Activated CD4-positive, CD25-positive, alpha-beta regulatory T cell treated with anti-CD3 and anti-CD28 coated beads, Interleukin-2, amount 50 U/mL, for 16 hours (primary cell): ENCODE measurements around the gene CCNA2.
A peak's percentile ranks its signal among the peaks of the same experiment; 100 is the strongest.

Source experiments
- DNase-seq: peaks from one replicate; pipeline ENCODE4 v3.0.0-alpha.2; 2020; ENCODE audit warnings: low read depth, low spot score

Gene CCNA2

DNA sequence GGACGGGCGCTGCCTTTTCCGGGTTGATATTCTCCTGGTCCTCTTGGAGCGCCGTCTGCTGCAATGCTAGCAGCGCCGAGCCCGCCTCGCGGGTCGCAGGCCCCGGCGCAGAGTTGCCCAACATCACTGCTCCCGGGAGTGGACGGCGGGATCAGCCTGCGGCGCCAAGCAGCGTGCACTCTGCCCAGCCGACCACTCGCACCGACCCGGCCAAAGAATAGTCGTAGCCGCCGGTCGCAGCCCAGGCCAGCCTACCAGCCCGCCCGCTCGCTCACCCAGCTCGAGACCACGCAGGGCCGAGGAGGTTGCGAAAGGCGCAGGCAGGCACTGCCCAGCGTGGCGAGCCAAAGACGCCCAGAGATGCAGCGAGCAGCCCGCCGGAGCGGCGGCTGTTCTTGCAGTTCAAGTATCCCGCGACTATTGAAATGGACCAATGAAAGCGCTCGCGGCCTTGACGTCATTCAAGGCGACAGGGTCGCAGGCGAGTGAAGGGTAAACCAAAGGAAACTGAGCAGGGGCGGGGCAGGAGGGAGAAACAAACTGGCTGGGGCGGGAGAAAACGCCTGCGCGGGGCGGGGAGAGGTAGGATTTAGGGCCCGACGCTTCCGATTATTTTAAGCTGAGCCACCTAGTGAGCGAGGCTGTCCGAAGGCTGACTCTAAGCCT, at the start of gene CCNA2:
TSS of gene CCNA2 (minus strand) at position 379 of the 666 bp plus-strand sequence. CDS start at position 124, 255 bp downstream.
- peak; percentile 94 for DNase-seq

DNA sequence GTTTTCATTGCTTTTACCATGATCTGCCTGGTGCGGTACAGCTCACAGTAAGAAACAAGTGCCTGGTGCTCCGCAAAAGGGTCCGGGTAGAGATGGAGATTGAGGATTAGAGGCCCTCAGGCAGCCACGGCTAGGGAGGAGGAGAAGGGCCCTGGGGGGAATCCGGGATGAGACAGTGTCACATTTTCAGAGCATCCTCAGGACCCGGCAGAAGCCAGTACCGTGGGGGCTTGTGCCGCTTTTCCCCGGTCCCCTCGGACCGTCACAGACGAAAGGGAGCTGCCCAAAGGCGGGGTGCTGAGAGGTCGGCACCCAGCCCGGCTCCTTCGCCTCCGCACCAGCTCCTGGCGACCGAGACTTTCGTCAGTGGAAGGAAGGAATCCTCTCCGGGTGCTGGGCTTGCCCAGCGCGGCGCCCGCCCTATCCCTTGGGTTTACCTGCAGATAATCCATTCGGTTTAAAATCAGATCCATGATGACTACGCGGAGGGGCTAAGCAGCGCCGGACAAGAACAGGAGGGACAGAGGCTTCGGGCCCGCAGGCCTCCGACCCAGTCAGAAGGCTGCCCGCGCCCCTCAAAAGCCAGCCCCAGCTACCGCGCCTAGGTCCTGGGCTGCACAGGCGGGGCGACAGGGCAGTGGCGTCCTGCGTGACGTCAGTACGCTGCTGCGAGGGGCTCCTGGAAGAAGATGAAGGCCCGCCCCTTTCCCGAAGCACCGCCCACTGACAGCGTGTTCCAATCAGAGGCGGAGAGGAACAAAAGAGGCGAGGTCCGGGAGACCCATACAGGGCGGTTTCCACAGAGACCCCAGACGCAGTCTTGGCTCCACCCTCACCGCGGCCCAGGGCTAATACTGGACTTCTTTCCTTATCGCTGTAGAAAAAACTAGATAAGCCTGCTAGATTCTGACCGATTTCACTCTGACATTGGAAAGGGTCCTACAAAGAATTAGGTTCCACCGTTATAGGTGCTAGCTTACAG, 46.4 kb upstream of the CCNA2 start, which contains the start of gene BBS7:
TSS of gene BBS7 (minus strand) at position 634 of the 982 bp plus-strand sequence. CDS start at position 473, 161 bp downstream.
- peak; percentile 88 for DNase-seq

DNA sequence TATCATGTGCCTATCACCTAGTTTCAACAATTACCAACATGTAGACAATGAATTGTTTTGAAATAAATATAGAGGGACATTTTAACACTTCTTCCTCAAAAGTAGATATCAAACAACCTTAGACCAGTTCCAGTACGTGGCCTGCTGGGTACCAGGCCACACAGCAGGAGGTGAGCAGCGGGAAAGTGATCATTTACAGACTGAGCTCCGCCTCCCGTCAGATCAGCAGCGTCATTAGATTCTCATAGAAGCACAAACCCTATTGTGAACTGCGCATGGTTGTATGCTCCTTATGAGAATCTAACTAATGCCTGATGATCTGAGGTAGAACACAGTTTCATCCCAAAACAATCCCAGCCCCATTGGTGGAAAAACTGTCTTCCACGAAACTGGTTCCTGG, 40.1 kb upstream of the CCNA2 start:
- DNase-seq: no peak

DNA sequence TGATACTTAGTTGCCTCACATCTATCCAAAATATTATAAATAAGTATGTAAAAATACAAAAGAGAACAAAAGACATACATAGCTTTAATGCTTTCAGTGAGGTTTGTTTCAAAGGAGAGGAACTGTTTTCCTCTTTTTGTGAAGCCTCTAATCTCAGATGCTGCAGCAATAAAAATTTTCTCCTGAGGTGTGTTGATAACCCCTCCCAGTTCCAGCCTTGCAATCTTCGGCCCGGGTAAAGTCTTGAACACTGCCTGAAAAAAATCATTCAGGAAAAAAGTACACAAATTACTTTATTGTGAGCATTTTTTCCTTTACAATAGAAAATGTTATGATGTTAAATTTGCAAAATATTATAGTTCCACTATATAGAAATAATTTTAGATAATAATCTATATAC, 37.7 kb upstream of the CCNA2 start:
- DNase-seq: no peak

DNA sequence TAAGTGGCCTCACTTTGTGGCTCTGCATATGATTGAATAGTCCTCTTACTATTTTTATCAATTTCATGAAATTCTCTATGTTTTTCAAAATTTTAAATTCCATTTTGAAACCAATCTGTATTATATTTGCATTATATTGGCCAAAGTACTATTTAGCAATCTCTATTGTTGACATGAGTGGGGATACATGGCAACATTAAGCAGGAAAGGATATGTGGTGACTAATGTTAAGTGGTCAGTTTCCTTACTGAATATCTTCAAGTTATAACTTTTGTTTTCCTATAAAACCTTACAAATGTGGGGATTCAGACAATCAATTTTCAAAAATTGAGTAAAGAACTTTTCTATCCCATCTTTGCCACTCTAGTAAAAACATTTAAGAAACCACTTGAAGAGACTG, 36.4 kb upstream of the CCNA2 start:
- no peak for DNase-seq

DNA sequence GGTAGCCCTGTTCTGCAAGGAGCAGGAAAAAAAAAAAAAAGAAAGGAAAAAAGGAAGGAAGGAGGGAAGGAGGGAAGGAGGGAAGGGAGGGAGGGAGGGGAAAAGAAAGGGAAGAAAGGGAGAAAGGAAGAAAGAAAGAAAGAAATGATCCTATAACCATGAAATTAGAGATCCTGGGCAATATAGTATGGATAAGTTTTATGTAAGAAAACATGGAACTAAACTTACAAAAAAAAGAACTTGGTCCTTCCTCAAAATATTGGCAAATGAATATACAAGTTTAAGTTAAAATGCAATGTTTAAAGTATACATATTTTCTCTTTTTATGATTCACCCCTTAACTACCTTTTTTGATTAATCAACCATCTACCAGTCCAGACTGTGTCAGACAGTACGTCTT, 27.7 kb upstream of the CCNA2 start:
- DNase-seq: no peak

DNA sequence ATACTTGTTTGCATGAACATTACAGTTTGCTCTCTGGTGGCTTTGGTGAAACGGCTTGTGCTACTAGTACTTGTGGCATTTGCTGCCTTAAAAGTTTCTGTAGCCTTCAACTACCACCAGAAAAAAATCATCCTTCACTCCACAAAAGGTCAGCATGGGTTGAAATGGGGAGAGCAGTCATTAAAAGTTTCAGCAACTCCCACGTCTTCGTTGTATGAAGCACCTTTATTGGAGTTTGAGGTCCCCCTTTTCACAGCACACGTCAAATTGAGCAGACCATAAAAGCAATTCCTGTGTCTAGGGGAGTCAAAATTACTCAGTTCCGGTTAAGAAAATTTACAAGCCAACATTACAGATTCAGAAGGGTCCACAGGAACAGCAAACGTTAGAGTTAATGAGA, 23.0 kb upstream of the CCNA2 start:
- no peak for DNase-seq

DNA sequence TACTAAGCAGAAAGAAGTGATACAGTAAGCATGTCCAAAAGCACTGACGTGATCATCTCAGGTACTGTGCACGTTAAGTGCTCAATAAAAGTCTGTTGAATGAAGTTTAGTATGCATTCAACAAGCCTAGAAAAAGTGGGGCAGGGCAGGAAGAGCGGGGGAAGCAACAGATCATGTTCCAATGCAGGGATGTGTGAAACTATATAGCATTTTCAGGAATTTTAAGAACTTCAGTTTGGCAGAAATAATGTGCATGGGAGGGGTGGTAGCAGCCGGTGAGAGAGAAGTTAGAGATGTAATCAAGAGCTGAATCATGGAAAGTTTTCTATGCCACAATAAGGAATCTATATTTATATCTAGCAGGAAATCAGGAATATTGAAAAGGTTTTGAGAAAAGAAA, 19.2 kb upstream of the CCNA2 start:
- DNase-seq: no peak

DNA sequence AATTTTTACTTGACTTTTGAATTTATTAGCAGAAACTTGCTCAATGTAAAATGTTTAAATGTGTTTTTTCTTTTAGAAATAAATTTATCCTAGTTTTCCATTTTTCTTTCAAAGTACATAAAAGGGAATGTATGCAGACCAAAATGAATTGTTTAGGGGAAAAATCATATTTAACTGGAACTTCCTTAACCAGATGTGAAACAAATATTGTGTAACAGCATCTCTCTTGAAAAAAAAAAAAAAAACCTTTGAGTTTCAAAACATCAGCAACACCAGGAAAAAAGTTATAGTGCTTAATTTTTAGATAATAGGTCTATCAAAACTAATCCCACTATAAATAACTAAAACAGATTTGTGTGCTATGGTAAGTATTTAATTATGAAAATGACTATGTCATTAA, 14.5 kb upstream of the CCNA2 start:
- DNase-seq: no peak

DNA sequence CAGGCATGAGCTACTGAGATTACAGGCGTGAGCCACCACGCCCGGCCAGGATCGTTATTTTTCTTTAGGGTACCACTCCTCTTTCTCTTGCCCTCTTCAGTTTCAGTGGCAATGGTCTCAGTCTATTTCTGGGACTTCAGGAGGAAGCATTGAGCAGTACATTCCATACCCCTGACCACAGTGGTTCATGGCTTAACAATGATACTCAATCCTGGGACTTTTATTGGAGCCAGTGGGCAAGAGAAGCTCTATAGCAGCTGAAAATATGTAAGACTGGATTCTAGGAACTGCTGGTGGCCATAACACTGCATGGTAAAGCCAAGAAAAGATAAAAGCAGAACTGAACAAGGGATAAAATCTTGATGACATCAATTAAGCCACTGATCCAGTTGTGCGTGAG, 5.8 kb upstream of the CCNA2 start:
- no peak for DNase-seq

DNA sequence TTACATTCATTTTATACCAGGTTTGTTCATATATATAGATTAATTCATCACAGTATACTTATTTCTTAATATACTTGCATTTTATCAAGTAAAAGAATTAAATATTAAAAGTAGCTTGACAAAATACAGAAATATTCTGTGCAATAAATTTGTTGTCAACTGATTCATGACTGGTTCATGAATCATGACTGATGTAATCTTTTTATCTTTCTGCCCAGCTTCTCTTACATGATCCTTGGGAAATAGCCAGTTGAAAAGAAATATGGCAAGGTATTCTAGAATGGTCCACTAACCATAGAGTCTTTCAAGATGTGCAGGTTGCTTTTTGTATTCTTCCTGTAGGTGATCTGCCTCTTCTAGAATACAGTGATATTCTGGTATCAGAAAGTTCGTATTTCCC, 4.2 kb upstream of the CCNA2 start:
- no peak for DNase-seq

DNA sequence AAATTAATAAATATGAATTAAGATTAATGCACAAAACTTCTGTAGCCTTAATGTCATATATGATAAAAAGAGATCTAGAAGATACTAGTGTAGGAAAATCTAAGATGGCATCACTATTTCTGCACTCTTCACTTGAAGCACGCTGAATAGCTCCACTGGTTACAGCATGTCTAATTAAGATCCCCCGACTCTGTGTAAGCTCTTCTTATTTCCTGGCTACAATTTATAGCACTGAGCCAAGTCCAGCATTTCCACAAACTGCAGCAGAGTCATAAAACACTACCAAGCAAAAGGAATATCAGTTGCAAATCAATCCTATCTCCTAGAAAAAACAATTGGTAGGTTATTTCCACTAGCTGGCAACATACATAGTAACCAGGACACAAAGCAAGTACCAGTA, 1.3 kb upstream of the CCNA2 start:
- no peak for DNase-seq

DNA sequence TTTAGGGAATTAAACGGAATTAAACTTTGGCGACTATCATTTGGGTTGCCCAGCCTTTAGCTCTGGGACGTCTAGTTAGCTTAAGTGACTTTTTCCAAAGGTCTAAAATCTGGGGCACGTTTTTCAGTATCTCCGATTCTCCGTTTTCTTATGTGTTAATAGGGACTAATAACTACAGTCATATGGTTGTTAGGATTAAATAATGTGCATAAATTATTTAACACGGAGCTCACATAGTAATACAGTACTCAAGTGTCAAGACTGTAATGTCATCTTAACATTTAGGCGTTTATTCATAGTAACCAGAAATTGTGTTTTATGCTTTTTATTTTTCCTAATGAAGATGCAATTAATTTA, 466 bp upstream of the CCNA2 start:
- no peak for DNase-seq

DNA sequence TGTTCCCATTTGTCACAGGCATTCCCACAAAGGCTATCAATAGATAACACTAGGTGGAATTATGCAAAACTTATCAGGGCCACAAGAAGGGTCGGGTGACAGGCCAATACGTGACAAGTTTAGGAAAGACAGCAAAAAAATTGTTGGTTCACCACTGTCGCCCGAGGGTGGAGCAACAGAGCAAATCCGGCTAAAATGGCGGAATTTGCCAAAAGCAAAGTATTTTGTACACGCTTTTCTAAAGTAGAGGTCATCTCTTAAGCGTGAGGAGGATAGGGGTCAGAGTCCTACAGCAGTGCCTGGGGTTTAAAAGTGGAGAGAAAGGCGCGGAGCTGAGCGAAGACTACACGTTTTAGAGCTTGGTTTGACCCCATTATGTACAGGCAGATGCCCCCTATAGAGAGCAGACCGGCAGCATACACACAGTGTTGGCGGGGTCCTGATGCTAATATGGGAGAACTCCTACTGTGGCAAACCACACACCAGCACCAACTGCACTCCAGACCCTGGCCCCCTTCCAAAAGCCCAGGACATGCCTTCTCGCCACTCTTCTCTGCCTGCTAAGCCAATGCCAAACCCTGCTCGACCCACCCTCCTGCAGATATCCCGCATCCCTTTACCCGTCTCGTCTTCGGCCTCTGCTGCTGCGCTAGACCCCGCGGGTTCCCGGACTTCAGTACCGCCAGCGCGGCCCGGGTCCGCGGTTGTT, 733 bp downstream of the CCNA2 start:
- no peak for DNase-seq

DNA sequence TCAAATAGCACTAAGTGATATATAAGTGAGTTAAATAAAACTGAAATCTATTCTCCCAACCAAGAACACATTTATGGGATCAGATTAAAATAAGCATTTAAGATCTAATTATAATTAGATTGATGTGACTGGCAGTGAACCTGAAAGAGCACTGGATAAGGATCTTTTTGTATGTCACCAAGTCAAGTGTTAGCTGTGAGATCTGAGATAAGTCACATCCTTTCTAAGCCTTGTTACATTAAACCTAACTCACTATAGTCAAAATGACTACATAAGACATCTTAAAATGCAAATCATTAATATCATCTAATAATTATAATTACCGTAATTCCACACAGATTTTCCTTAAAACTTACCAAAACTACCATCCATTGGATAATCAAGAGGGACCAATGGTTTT, 1.6 kb downstream of the CCNA2 start:
- DNase-seq: no peak

DNA sequence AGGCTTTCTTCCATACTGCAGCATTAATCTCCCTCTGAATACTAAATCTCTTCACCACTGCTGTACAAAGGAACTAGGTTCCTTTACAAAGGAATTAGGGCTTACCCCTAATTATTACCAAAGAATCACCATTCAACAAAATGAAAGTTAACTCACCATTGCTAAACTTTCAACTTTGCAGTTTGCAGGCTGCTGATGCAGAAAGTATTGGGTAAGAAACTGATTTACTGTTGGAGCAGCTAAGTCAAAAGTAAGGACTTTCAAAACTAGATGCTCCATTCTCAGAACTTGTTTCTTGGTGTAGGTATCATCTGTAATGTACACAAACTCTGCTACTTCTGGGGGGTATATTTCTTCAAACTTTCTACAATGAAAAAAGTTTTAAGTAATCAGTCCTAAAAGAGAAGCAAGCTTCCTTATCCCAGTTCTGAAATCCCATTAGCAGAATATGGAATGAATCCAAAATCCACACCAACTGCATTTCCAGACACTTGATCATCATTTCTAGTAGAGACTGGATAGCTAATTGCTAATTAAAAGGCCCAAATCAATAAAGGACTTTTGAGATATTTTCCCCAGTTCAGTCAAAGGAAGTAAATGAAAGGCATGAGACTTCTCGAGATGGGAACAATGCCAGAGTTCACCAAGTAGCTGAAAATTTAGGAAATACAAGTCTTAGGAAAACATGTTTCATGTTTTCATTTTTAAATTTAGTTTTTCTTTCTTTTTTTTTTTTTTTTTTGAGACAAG, 4.3 kb downstream of the CCNA2 start:
- no peak for DNase-seq

DNA sequence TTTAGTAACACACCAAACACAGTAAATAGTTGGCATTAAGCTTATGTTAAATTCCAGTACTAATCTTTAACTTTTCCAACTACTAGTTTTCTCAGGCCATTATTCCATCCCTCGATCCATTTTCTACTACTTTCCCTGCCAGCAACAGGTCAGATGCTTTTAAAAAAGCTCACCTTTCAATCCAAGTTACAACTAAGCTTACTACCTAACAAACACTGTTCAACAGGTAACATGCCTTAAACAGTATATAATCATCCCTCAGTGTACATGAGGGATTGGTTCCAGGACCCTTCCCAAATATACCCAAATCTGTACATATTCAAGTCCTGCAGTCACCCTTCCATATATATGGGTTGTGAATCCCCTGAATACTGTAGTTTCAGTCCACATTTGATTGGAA, 5.5 kb downstream of the CCNA2 start:
- DNase-seq: no peak

DNA sequence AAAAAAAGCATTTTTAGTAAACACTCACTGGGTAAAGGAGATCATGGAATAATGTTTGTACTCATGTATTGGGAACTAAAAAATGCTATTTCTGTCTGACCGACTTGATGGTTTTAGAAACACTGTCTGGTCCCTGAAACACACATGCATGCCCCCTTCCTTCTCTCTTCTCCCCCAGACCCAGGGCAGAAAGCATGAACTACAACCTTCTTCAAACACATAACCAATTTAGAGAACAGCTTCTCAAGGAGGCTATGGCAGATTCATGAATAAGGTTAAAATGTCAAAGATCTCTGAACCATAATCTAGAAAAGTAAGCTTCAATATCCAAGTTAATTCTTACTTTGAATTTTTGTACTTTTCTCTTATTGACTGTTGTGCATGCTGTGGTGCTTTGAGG, 6.0 kb downstream of the CCNA2 start:
- DNase-seq: no peak

DNA sequence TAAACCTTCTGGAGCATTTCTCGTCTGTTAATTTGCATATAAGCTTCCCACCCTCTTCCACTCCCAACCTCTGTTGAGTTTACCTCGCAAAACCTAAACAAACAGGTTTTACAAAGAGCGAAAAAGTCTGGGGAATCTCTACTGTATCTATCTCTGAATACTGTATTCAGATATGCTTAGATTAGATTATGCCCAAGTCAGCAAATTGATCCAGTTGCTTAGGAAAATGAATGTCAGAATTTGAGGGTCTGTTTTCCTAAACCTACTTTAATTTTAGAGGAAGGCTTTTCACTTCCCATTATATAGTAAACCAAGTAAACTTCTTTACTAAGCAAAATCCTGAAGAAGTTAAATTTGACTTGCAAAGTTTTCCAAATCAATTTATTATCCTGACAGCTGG, 6.7 kb downstream of the CCNA2 start:
- no peak for DNase-seq

DNA sequence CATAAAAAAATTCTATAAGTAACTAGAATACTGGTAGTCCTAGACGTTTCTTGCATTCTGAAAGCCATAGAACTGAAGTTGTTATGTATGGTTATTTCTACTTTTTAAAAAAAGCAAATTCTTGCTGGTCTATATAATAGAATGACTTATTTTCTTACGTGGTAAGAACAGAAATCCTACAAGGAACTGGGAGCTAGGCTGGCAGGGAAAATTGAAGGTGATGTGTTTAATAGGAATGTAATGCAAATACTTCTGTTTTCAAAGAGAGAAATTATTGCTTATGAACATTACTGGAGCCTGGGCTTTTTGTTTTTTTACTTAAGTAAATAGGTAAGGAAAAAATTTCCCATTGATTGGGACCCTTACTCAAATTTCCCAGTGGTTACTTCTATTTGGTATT, 8.9 kb downstream of the CCNA2 start:
- no peak for DNase-seq

DNA sequence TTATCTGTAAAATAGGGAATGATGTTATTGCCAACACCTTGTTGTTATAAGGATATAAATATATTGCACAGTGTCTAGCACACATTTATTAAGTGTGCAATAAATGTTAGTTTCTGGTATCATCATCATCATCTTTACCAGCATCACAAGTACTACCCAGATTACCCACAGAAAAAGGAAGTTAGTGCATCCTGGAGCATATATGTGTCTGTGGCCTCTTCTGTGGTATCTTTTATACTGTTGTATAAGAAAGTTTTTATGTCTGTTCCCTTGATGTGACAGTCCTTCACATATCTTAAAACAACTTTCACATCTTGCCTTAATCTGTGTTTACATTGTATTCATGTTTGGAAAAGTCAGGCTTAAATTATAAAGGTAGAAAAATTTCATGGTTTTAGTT, 12.6 kb downstream of the CCNA2 start:
- DNase-seq: no peak

DNA sequence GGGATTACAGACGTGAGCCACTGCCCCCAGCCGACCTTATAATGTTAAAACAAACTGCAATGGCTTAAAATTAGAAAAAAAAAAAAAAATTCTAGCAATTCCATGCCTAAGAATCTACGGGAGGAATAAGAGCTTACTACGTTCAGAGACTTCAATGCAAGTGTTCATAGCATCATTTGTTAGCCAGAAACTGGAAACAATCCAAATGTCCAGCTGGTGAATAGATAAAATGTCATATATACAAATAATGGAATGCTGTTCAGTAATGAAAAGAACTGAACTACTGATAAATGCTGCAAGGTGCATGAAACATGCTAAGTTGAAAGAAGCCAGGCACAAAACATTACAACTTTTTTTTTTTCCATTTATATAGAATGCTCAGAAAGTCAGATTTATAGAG, 17.3 kb downstream of the CCNA2 start:
- no peak for DNase-seq
